ENCODE results near the gene EGFR. TPM values are rescaled to one million over a fixed set of nuclear protein-coding genes. Genes with fewer than 3 reads are reported as not detected.

Gene EGFR
- total and polyA plus RNA-seq, 7 donors: 3.6 to 61.5 (median 35.6) TPM

DNA sequence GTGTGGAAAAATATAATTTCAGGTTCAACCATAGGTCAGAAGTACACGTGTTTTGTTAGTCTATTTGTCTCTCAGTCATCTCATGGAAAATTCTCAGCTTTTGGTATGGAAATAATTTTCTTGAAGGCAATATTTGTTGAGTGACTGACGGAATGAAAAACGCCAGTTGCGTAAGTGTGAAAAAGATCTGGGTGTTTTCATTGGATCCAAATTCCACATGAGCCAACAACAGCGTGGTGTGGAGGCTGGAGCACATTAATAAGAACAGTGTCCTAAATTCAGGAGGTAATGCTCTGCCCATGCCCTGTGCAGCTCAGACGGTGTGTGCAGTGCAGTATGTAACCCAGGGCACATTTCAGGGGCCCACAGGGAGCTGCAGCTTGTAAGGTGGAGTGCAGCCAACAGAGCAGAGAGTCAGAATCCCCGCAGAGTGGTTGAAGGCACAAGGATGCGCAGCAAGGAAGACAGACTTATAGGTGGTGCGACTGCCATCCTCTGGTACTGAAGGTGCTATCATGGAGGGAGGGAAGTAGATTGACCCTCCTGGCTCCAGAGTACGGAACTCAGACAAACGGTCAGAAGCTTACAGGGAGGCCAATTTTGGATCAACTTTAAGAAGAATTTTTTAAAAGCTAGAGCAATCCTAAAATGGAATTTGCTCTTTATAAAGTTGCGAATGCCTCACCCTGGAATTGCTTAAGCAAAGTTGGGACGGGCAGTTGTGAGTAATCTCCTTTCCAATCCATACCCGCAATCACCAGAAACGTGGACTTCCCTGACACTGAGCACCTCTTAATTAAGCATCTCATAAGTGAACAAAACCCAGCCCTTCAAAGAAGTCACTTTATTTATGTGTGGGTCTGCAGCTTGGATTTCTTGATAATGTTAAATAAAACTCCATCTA lies 38.0 kb downstream of the EGFR start:
- Histone ChIP-seq H3K27ac (peak overlapping the region; percentile 3 to 80 (median 25)), H3K36me3 (no peaks in the 10 kb centered on the region), H3K4me3 (no peak overlapping the region), H3K4me1 (peaks cover 0 to 55% (median 32%) of the 10 kb centered on the region in 4 donors), H3K9me3 (no peaks in the 10 kb centered on the region), H3K27me3 (no peaks in the 10 kb centered on the region)
- intact Hi-C loops (cut with DNase I): no loop called here
- TF ChIP-seq POLR2AphosphoS5 (IDR thresholded peaks at IDR 0.05): no peak
- no peak for TF ChIP-seq POLR2A (IDR thresholded peaks at IDR 0.05)
- no peak for TF ChIP-seq EP300 (IDR thresholded peaks at IDR 0.05)
- TF ChIP-seq, protein P1, sequence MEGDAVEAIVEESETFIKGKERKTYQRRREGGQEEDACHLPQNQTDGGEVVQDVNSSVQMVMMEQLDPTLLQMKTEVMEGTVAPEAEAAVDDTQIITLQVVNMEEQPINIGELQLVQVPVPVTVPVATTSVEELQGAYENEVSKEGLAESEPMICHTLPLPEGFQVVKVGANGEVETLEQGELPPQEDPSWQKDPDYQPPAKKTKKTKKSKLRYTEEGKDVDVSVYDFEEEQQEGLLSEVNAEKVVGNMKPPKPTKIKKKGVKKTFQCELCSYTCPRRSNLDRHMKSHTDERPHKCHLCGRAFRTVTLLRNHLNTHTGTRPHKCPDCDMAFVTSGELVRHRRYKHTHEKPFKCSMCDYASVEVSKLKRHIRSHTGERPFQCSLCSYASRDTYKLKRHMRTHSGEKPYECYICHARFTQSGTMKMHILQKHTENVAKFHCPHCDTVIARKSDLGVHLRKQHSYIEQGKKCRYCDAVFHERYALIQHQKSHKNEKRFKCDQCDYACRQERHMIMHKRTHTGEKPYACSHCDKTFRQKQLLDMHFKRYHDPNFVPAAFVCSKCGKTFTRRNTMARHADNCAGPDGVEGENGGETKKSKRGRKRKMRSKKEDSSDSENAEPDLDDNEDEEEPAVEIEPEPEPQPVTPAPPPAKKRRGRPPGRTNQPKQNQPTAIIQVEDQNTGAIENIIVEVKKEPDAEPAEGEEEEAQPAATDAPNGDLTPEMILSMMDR (IDR thresholded peaks at IDR 0.05): no peak
- 77 to 83% methylated on average over 15 of the region's 15 CpGs for WGBS, 2 donors
- no peak for DNase-seq

DNA sequence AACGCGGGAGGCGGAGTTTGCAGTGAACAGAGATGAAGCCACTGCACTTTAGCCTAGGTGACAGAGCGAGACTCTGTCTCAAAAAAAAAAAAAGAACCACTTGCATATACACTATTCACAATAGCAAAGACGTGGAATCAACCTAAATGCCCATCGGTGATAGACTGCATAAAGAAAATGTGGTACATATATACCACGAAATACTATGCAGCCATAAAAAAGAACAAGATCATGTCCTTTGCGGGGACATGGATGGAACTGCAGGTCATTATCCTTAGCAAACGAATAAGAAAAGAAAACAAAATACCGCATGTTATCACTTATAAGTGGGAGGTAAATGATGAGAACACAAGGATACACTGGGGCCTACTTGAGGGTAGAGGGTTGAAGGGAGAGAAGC lies 39.5 kb downstream of the EGFR start:
- WGBS, 2 donors: 98% methylated on average over 10 of the region's 10 CpGs
- H3K27ac ChIP-seq: peak overlapping the region in 1 of 4 donors; percentile 80
- intact Hi-C loops (cut with DNase I): no loop called here
- no peak for DNase-seq
- TF ChIP-seq, protein P1 (IDR thresholded peaks at IDR 0.05): no peak
- TF ChIP-seq POLR2AphosphoS5 (IDR thresholded peaks at IDR 0.05) (no peak), EP300 (IDR thresholded peaks at IDR 0.05) (no peak), POLR2A (IDR thresholded peaks at IDR 0.05) (no peak)
- peaks cover 0 to 48% (median 37%) of the 10 kb centered on the region in 4 donors for H3K4me1 ChIP-seq
- no peak overlapping the region for H3K4me3 ChIP-seq
- H3K36me3 ChIP-seq: no peaks in the 10 kb centered on the region
- no peaks in the 10 kb centered on the region for H3K9me3 ChIP-seq
- H3K27me3 ChIP-seq: no peaks in the 10 kb centered on the region

DNA sequence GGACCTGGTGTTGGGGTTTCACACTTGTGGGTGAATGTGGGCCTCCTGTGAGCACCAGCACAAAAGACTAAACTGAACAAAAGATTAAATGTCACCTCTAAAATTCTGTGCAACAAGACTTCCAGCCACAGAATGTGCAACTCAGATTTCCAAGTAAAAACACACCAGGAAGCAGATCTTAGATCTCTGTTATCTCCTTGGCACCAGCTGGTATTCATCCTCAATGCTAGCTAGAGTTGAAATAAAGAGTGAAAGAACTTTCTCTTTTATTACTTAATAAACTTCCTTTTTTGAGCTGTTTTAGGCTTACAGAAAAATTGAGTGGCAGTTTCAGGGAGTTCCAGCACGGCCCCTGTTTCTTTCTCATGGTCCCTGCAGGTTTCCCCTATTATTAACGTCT lies 40.2 kb downstream of the EGFR start:
- intact Hi-C loops (cut with DNase I): no loop called here
- Histone ChIP-seq H3K27ac (no peak overlapping the region), H3K4me3 (no peak overlapping the region), H3K4me1 (peaks cover 0 to 48% (median 36%) of the 10 kb centered on the region in 4 donors), H3K9me3 (no peaks in the 10 kb centered on the region), H3K36me3 (no peaks in the 10 kb centered on the region), H3K27me3 (no peaks in the 10 kb centered on the region)
- DNase-seq: no peak
- TF ChIP-seq, protein P1 (IDR thresholded peaks at IDR 0.05): no peak
- TF ChIP-seq POLR2AphosphoS5 (IDR thresholded peaks at IDR 0.05): no peak
- no peak for TF ChIP-seq POLR2A (IDR thresholded peaks at IDR 0.05)
- no peak for TF ChIP-seq EP300 (IDR thresholded peaks at IDR 0.05)
- 85 to 86% methylated on average over 2 of the region's 2 CpGs for WGBS, 2 donors

DNA sequence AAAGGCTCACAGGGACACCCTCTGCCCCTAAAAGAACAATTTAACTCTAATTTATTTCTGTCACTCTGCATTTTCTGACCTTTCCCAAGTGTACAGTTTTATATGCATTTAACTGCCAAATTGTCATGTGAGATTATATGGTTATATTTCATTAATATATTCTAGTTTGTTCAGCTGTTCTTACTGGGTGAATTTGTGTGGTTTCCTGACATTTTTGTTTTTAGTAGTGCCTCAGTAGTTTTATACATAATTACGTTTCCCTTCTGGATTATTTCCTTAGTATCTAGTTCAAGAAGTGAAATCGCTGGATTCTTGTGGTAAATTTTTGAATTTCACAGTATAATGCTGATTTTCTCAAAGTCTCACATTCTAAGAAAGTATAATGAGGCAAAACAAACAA lies 41.3 kb downstream of the EGFR start:
- peak overlapping the region in 1 of 4 donors; percentile 56 for H3K27ac ChIP-seq
- no peaks in the 10 kb centered on the region for H3K9me3 ChIP-seq
- H3K27me3 ChIP-seq: no peaks in the 10 kb centered on the region
- TF ChIP-seq POLR2A (IDR thresholded peaks at IDR 0.05) (no peak), EP300 (IDR thresholded peaks at IDR 0.05) (no peak), POLR2AphosphoS5 (IDR thresholded peaks at IDR 0.05) (no peak)
- TF ChIP-seq, protein P1 (IDR thresholded peaks at IDR 0.05): no peak
- WGBS, 2 donors: 86 to 88% methylated on average over 2 of the region's 2 CpGs
- H3K36me3 ChIP-seq: no peaks in the 10 kb centered on the region
- no peak for DNase-seq
- no peak overlapping the region for H3K4me3 ChIP-seq
- peaks cover 0 to 48% (median 38%) of the 10 kb centered on the region in 4 donors for H3K4me1 ChIP-seq
- intact Hi-C loops (cut with DNase I): loop anchor here (5.0 to 10.0 kb wide), 2 partner anchors 38 to 195 kb away; no protein-coding TSS in a partner anchor

Measured in sigmoid colon (tissue), 7 donors.